ENCODE results near the gene MCCC1.

- TF ChIP-seq CTCF (IDR thresholded peaks at IDR 0.05) (no peak), POLR2A (IDR thresholded peaks at IDR 0.05) (no peak)
These were observed 72.0 kb downstream of the MCCC1 start for GRCh38 chr3:183027276-183027675.
